Smooth muscle cell (in vitro differentiated cells): ENCODE results near the gene RAB43. TPM values are rescaled to one million over a fixed set of nuclear protein-coding genes. Genes with fewer than 3 reads are reported as not detected.

Experiments
- DNase-seq: peaks from one replicate; lab custom pipeline; 2025; ENCODE audit not compliant: unreplicated experiment; lab: John Stamatoyannopoulos, UW
- H2AFZ ChIP-seq: fragments of 200-600 bp; sonication (generic); 2 replicates; pipeline ENCODE4 v1.6.0; 2016; ENCODE audit warnings: antibody characterized with exemption, low read depth, mild to moderate bottlenecking
- H3F3A ChIP-seq: fragments of 200-600 bp; sonication (generic); 2 replicates; pipeline ENCODE4 v1.6.0; 2017; ENCODE audit warnings: antibody characterized with exemption, low read depth
- H3K27ac ChIP-seq: fragments of 200-600 bp; sonication (generic); 2 replicates; pipeline ENCODE4 v1.5.1; 2016; ENCODE audit warnings: low read depth, mild to moderate bottlenecking
- H3K27me3 ChIP-seq: fragments of 200-600 bp; sonication (generic); 2 replicates; pipeline ENCODE4 v1.6.1; 2016; ENCODE audit warnings: low read depth, mild to moderate bottlenecking
- H3K36me3 ChIP-seq: fragments of 200-600 bp; sonication (generic); 2 replicates; pipeline ENCODE4 v1.5.1; 2016; ENCODE audit warnings: low read depth
- H3K4me1 ChIP-seq: fragments of 200-600 bp; sonication (generic); 2 replicates; pipeline ENCODE4 v1.5.1; 2016; ENCODE audit warnings: low read depth
- H3K4me2 ChIP-seq: fragments of 200-600 bp; sonication (generic); 2 replicates; pipeline ENCODE4 v1.6.0; 2016; ENCODE audit warnings: mild to moderate bottlenecking
- H3K4me3 ChIP-seq: fragments of 200-600 bp; sonication (generic); 2 replicates; pipeline ENCODE4 v1.5.1; 2016; ENCODE audit warnings: mild to moderate bottlenecking
- H3K79me2 ChIP-seq: fragments of 200-600 bp; sonication (generic); 2 replicates; pipeline ENCODE4 v1.6.0; 2016; ENCODE audit warnings: low read depth, mild to moderate bottlenecking
- H3K9ac ChIP-seq: fragments of 200-600 bp; sonication (generic); 2 replicates; pipeline ENCODE4 v1.6.0; 2016; ENCODE audit warnings: low read depth
- H3K9me3 ChIP-seq: fragments of 200-600 bp; sonication (generic); replicated peaks from 2 replicates; pipeline ENCODE4 v1.5.1; 2016; ENCODE audit warnings: low read depth
- H4K20me1 ChIP-seq: fragments of 200-600 bp; sonication (generic); 2 replicates; pipeline ENCODE4 v1.6.0; 2016; ENCODE audit warnings: low read depth
- CTCF ChIP-seq: fragments of 200-600 bp; sonication (generic); IDR thresholded peaks from 2 replicates; pipeline ENCODE4 v1.5.1; 2017; ENCODE audit warnings: borderline replicate concordance, mild to moderate bottlenecking, antibody characterized with exemption; ENCODE audit not compliant: insufficient read depth, poor library complexity, severe bottlenecking
- WGBS: methylation state at CpG from one replicate; pipeline ENCODE4 v1.1.7; 2016; ENCODE audit warnings: low lambda C conversion rate; 5-methylcytosine and 5-hydroxymethylcytosine counted together
- polyA plus RNA-seq: library from polyadenylated mRNA; unstranded; fragments of >200 nt; fragmentation: Nextera tagmentation; extraction: Ambion mirVana; gene quantifications from 2 replicates; pipeline ENCODE4 v1.2.1, GENCODE V29; 2016
- total RNA-seq: library from RNA; depleted of rRNA; stranded (reverse); fragments of >200 nt; gene quantifications from 2 replicates; pipeline ENCODE4 v1.2.3, GENCODE V29; 2014

The RAB43 gene
- total and polyA plus RNA-seq, 2 experiments from 2014 or later = 9.5 to 20.8 TPM

GRCh38 chr3:129038121-129038855 lies 83.3 kb downstream of the RAB43 start:
- Histone ChIP-seq H3K79me2 (no peaks in the 10 kb centered on the region), H3K4me3 (no peak overlapping the region), H4K20me1 (no peaks in the 10 kb centered on the region), H3K27ac (no peak overlapping the region), H3F3A (no peaks in the 10 kb centered on the region), H2AFZ (no peak overlapping the region), H3K27me3 (no peaks in the 10 kb centered on the region), H3K9ac (no peak overlapping the region), H3K9me3 (no peaks in the 10 kb centered on the region), H3K36me3 (no peaks in the 10 kb centered on the region), H3K4me1 (no peaks in the 10 kb centered on the region), H3K4me2 (no peak overlapping the region)
- DNase-seq = no peak
- WGBS = 83% methylated on average over 10 of the region's 10 CpGs
- no peak for TF ChIP-seq CTCF

Other genes starting within 250 kb of the RAB43 start
- 20.7 and 24.4 TPM in 2 replicates for gene ACAD9, start 242.2 kb downstream of the RAB43 start, total RNA-seq
- 24.5 and 27.7 TPM in 2 replicates for gene ACAD9, start 242.2 kb downstream of the RAB43 start, polyA plus RNA-seq
- 0.49 and 0.67 TPM in 2 replicates for gene CFAP92, start 127.7 kb downstream of the RAB43 start, total RNA-seq
- 0.85 and 0.89 TPM in 2 replicates for gene CFAP92, start 127.7 kb downstream of the RAB43 start, polyA plus RNA-seq
- gene EFCC1, start 120.5 kb downstream of the RAB43 start, total RNA-seq = not detected in 2 replicates
- gene EFCC1, start 120.5 kb downstream of the RAB43 start, polyA plus RNA-seq = 0.26 TPM in 1 of 2 replicates, not detected in the other
- not detected in 2 replicates for gene GP9, start 61.0 kb downstream of the RAB43 start, total RNA-seq
- gene GP9, start 61.0 kb downstream of the RAB43 start, polyA plus RNA-seq = not detected in 2 replicates
- 10.2 and 19.3 TPM in 2 replicates for gene ISY1, start 39.3 kb upstream of the RAB43 start, total RNA-seq
- 47.3 and 60.0 TPM in 2 replicates for gene ISY1, start 39.3 kb upstream of the RAB43 start, polyA plus RNA-seq
- gene CNBP, start 62.1 kb upstream of the RAB43 start, total RNA-seq = 181 and 185 TPM in 2 replicates
- gene CNBP, start 62.1 kb upstream of the RAB43 start, polyA plus RNA-seq = 198 and 229 TPM in 2 replicates
- 177 and 210 TPM in 2 replicates for gene COPG1, start 127.8 kb upstream of the RAB43 start, total RNA-seq
- gene COPG1, start 127.8 kb upstream of the RAB43 start, polyA plus RNA-seq = 228 and 265 TPM in 2 replicates
- gene HMCES, start 157.1 kb upstream of the RAB43 start, total RNA-seq = 9.3 and 15.2 TPM in 2 replicates
- 25.0 and 33.8 TPM in 2 replicates for gene HMCES, start 157.1 kb upstream of the RAB43 start, polyA plus RNA-seq